Measurements from ENCODE around the gene KRT7.
"Not testable (repeated sequence)": the region's sequence is repeated elsewhere in the genome, so short reads cannot be mapped to it uniquely, and the experiment has no call there.

Gene KRT7

GRCh38 chr12:52255926-52256583, 23.0 kb downstream of the KRT7 start:
- CTCF ChIA-PET = interaction anchor here (0.6 to 5.2 kb wide), 9 partner anchors 9 to 99 kb away, joined by 3 to 34 read pairs (median 5); no protein-coding TSS in a partner anchor

GRCh38 chr12:52256584-52256935, 23.5 kb downstream of the KRT7 start:
- H3K4me3 ChIP-seq (ENCODE audit: low read depth, low read length) = no peak overlapping the region
- DNase-seq (ENCODE audit: low read depth, low spot score) = no peak
- ChIA-PET CTCF (interaction anchor here (0.5 to 5.2 kb wide), 7 partner anchors 12 to 100 kb away, joined by 3 to 34 read pairs (median 5); no protein-coding TSS in a partner anchor), POLR2A (no interaction called here)
- TF ChIP-seq CTCF (IDR thresholded peaks at IDR 0.05; ENCODE audit: insufficient read depth, low read length, missing control alignments) = no peak

More at GRCh38 chr12:52255926-52256583, 23.0 kb downstream of the KRT7 start:
- H3K4me3 ChIP-seq (ENCODE audit: low read depth, low read length) = no peak overlapping the region
- DNase-seq (ENCODE audit: low read depth, low spot score) = no peak
- POLR2A ChIA-PET = no interaction called here
- TF ChIP-seq CTCF (IDR thresholded peaks at IDR 0.05; ENCODE audit: insufficient read depth, low read length, missing control alignments) = no peak

GRCh38 chr12:52257074-52257551, 24.1 kb downstream of the KRT7 start:
- H3K4me3 ChIP-seq (ENCODE audit: low read depth, low read length) = no peak overlapping the region
- TF ChIP-seq CTCF (IDR thresholded peaks at IDR 0.05; ENCODE audit: insufficient read depth, low read length, missing control alignments) = no peak
- CTCF ChIA-PET = interaction anchor here (0.5 to 5.2 kb wide), 7 partner anchors 13 to 100 kb away, joined by 3 to 34 read pairs (median 5); no protein-coding TSS in a partner anchor
- POLR2A ChIA-PET = no interaction called here
- DNase-seq (ENCODE audit: low read depth, low spot score) = no peak

- POLR2A ChIA-PET; H3K4me3 ChIP-seq (ENCODE audit: low read depth, low read length); DNase-seq (ENCODE audit: low read depth, low spot score): not testable (repeated sequence)
- CTCF ChIA-PET = interaction anchor here (0.9 to 5.2 kb wide), 6 partner anchors 12 to 69 kb away, joined by 3 to 44 read pairs (median 13); partner anchors contain the start of gene KRT80
Measured at GRCh38 chr12:52257922-52258321, 24.9 kb downstream of the KRT7 start.

- DNase-seq (ENCODE audit: low read depth, low spot score) = no peak
- CTCF ChIA-PET = interaction anchor here (0.9 to 5.2 kb wide), 9 partner anchors 9 to 627 kb away, joined by 3 to 44 read pairs (median 4); partner anchors contain the start of gene KRT80
- TF ChIP-seq CTCF (IDR thresholded peaks at IDR 0.05; ENCODE audit: insufficient read depth, low read length, missing control alignments) = no peak
- POLR2A ChIA-PET = no interaction called here
- peak overlapping the region; percentile 8; the same call in 1 of the 2 replicates for H3K4me3 ChIP-seq (ENCODE audit: low read depth, low read length)
Measured at GRCh38 chr12:52258335-52258901, 25.4 kb downstream of the KRT7 start.

- no peak for DNase-seq (ENCODE audit: low read depth, low spot score)
- POLR2A ChIA-PET = no interaction called here
- H3K4me3 ChIP-seq (ENCODE audit: low read depth, low read length) = no peak overlapping the region
- TF ChIP-seq CTCF (IDR thresholded peaks at IDR 0.05; ENCODE audit: insufficient read depth, low read length, missing control alignments) = no peak
- CTCF ChIA-PET = interaction anchor here (1.7 to 5.2 kb wide), 5 partner anchors 10 to 626 kb away, joined by 4 to 44 read pairs (median 23); no protein-coding TSS in a partner anchor
Measured at GRCh38 chr12:52259657-52260243, 26.7 kb downstream of the KRT7 start.
